ENCODE results near the gene C1orf167.

GRCh38 chr1:11822091-11822490 lies 60.1 kb downstream of the C1orf167 start:
- TF ChIP-seq, protein P1, sequence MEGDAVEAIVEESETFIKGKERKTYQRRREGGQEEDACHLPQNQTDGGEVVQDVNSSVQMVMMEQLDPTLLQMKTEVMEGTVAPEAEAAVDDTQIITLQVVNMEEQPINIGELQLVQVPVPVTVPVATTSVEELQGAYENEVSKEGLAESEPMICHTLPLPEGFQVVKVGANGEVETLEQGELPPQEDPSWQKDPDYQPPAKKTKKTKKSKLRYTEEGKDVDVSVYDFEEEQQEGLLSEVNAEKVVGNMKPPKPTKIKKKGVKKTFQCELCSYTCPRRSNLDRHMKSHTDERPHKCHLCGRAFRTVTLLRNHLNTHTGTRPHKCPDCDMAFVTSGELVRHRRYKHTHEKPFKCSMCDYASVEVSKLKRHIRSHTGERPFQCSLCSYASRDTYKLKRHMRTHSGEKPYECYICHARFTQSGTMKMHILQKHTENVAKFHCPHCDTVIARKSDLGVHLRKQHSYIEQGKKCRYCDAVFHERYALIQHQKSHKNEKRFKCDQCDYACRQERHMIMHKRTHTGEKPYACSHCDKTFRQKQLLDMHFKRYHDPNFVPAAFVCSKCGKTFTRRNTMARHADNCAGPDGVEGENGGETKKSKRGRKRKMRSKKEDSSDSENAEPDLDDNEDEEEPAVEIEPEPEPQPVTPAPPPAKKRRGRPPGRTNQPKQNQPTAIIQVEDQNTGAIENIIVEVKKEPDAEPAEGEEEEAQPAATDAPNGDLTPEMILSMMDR (conservative IDR thresholded peaks at IDR 0.05 in 1 of 2, IDR thresholded peaks at IDR 0.05 in 1 of 2; ENCODE audit: extremely low read depth in 1 of 2, insufficient read depth in 1 of 2, low read depth in 1 of 2, low read length in 2 of 2) = no peak
- no peak for TF ChIP-seq EZH2 (IDR thresholded peaks at IDR 0.05; ENCODE audit: borderline replicate concordance, low read length)

Measured in mammary epithelial cell (primary cell).